Dermis blood vessel endothelial cell (primary cell): ENCODE results near the gene CCL8. TPM values are rescaled to one million over a fixed set of nuclear protein-coding genes. Genes with fewer than 3 reads are reported as not detected.

ENCODE experiments used
- DNase-seq: peaks from one replicate; pipeline ENCODE4 v3.0.0; 2010
- total RNA-seq: library from RNA; depleted of rRNA; stranded (reverse); fragments of >200 nt; gene quantifications from 2 replicates; pipeline ENCODE4 v1.2.3, GENCODE V29; 2014

CCL8 gene
- total RNA-seq, 1 donor from 2014 or later: 0.17 TPM

DNA sequence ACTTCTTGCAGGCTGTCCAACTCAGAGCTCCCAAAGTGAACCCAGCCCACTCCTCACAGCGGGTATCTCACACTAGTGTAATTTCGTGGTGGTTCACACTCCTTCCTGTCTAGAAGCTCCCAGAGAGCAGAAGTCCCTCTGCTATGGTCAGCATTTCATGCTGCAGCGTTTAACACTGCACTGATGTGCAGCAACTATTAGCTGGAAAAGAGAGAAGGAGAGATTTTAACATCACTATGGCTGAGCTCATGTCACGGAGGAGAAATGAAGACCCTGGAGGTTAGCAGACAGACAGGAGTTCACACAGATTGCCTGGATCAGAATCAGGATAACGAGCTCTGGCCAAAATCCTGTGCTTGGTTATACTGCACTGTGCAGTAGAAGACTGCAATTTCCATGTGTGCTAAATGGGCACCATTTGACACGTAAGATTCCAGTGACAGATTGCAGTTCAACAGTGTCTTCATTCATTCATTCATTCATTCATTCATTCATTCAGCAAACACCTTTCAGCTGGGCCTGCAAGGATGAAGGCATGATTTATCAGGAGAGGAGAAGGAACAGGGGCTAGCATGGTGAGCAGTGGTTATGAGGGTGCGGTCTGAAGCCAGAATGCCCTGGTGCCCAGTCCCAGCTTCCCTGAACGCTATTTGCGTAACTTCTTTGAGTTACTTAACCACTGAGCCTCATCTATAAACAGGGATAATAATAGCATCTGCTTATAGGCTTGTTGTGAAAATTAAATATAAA lies 49.1 kb downstream of the CCL8 start:
- DNase-seq: no peak

- no peak for DNase-seq
Observed at GRCh38 chr17:34368946-34369500, 49.8 kb downstream of the CCL8 start.

GRCh38 chr17:34369571-34369970 lies 50.3 kb downstream of the CCL8 start:
- DNase-seq: no peak

GRCh38 chr17:34370376-34370996 lies 51.3 kb downstream of the CCL8 start:
- DNase-seq: no peak

GRCh38 chr17:34370997-34371395 lies 51.8 kb downstream of the CCL8 start:
- peak; percentile 3 for DNase-seq

Other genes starting within 250 kb of the CCL8 start
- 84.3 and 218 TPM in 2 replicates for gene CCL2, start 64.2 kb upstream of the CCL8 start, total RNA-seq
- gene CCL7, start 49.2 kb upstream of the CCL8 start, total RNA-seq: 0.23 TPM in 1 of 2 replicates, not detected in the other
- gene CCL11, start 33.7 kb upstream of the CCL8 start, total RNA-seq: not detected in 2 replicates
- gene CCL13, start 37.0 kb downstream of the CCL8 start, total RNA-seq: not detected in 2 replicates
- gene CCL1, start 43.8 kb downstream of the CCL8 start, total RNA-seq: not detected in 2 replicates